ENCODE results near the gene RABL6.

DNA sequence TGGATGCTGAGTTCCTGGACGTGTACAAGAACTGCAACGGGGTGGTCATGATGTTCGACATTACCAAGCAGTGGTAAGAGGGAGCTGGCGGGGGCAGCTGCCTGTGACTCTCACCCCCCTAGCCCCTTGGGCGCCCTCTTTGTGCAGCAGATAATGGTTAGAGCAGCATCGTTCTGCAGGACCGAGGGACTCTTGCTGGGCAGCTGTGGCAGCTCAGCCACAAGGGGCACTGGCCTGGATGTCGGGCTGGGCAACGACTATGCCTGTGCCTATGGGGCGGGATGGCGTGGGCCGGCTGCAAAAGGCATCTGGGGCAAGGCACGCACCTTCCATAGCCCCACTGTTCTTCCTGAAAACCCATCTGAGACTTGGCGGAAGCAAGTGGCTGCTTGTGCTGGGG lies 21.7 kb downstream of the RABL6 start:
- TF ChIP-seq, protein P1, sequence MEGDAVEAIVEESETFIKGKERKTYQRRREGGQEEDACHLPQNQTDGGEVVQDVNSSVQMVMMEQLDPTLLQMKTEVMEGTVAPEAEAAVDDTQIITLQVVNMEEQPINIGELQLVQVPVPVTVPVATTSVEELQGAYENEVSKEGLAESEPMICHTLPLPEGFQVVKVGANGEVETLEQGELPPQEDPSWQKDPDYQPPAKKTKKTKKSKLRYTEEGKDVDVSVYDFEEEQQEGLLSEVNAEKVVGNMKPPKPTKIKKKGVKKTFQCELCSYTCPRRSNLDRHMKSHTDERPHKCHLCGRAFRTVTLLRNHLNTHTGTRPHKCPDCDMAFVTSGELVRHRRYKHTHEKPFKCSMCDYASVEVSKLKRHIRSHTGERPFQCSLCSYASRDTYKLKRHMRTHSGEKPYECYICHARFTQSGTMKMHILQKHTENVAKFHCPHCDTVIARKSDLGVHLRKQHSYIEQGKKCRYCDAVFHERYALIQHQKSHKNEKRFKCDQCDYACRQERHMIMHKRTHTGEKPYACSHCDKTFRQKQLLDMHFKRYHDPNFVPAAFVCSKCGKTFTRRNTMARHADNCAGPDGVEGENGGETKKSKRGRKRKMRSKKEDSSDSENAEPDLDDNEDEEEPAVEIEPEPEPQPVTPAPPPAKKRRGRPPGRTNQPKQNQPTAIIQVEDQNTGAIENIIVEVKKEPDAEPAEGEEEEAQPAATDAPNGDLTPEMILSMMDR (IDR thresholded peaks at IDR 0.05) = no peak
- TF ChIP-seq POLR2A (IDR thresholded peaks at IDR 0.05) = no peak

All from esophagus squamous epithelium (tissue), 4 donors.